Neuronal stem cell (in vitro differentiated cells): ENCODE results near the gene MYO5A.

ENCODE experiments used
- DNase-seq: peaks from one replicate; pipeline ENCODE4 v3.0.0-alpha.2; 2013; ENCODE audit warnings: low spot score
- H2AFZ ChIP-seq: one replicate; pipeline ENCODE4 v1.6.1; 2013; ENCODE audit warnings: mild to moderate bottlenecking, low read length, inconsistent platforms
- H2AK5ac ChIP-seq: 2 replicates; pipeline ENCODE4 v1.6.1; 2013; ENCODE audit warnings: low read depth, mild to moderate bottlenecking, inconsistent platforms, low read length, moderate library complexity, mixed read lengths
- H2BK120ac ChIP-seq: 2 replicates; pipeline ENCODE4 v1.6.1; 2013; ENCODE audit warnings: low read depth, mild to moderate bottlenecking, inconsistent platforms, low read length, moderate library complexity, mixed read lengths
- H2BK12ac ChIP-seq: one replicate; pipeline ENCODE4 v1.6.1; 2013; ENCODE audit warnings: low read length, inconsistent platforms
- H2BK15ac ChIP-seq: 2 replicates; pipeline ENCODE4 v1.6.1; 2013; ENCODE audit warnings: mild to moderate bottlenecking, low read length, inconsistent platforms, mixed read lengths
- H2BK5ac ChIP-seq: one replicate; pipeline ENCODE4 v1.6.1; 2013; ENCODE audit warnings: inconsistent platforms, mild to moderate bottlenecking, low read length, moderate library complexity
- H3K14ac ChIP-seq: one replicate; pipeline ENCODE4 v1.6.1; 2013; ENCODE audit warnings: low read length, inconsistent platforms
- H3K18ac ChIP-seq: 2 replicates; pipeline ENCODE4 v1.6.1; 2013; ENCODE audit warnings: low read length, inconsistent platforms
- H3K23ac ChIP-seq: 2 replicates; pipeline ENCODE4 v1.6.1; 2013; ENCODE audit warnings: low read depth, mild to moderate bottlenecking, mixed read lengths, low read length, inconsistent platforms; ENCODE audit not compliant: poor library complexity
- H3K27ac ChIP-seq: replicated peaks from 3 replicates; pipeline ENCODE4 v1.5.1; 2013; ENCODE audit warnings: low read length, inconsistent platforms
- H3K27me3 ChIP-seq, 3 experiments: 2 replicates each; pipeline ENCODE4 v1.6.1; 2013; ENCODE audit warnings: low read length in 3 of 3, mild to moderate bottlenecking in 2 of 3, inconsistent platforms in 1 of 3, low read depth in 1 of 3, mixed read lengths in 1 of 3, moderate library complexity in 1 of 3; ENCODE audit not compliant: control insufficient read depth in 3 of 3, insufficient read depth in 3 of 3
- H3K36me3 ChIP-seq, 2 donors: replicated peaks in 1 of 2; 2 replicates each; pipeline ENCODE4 v1.6.1; 2013; ENCODE audit warnings: low read length in 2 of 2; ENCODE audit not compliant: control insufficient read depth in 2 of 2, insufficient read depth in 2 of 2
- H3K4ac ChIP-seq: 2 replicates; pipeline ENCODE4 v1.6.1; 2013; ENCODE audit warnings: inconsistent platforms, mild to moderate bottlenecking, low read length, moderate library complexity
- H3K4me1 ChIP-seq, 2 donors: 1 replicate in 1 of 2; 2 replicates in 1 of 2; pipeline ENCODE4 v1.6.1; 2013; ENCODE audit warnings: low read length in 2 of 2, low read depth in 1 of 2; ENCODE audit not compliant: control insufficient read depth in 2 of 2, insufficient read depth in 1 of 2
- H3K4me2 ChIP-seq: one replicate; pipeline ENCODE4 v1.6.1; 2013; ENCODE audit warnings: mild to moderate bottlenecking, low read length, inconsistent platforms; ENCODE audit not compliant: insufficient read depth, poor library complexity, severe bottlenecking
- H3K4me3 ChIP-seq, 2 donors: 2 replicates each; pipeline ENCODE4 v1.5.1; 2013; ENCODE audit warnings: low read length in 2 of 2, mild to moderate bottlenecking in 2 of 2, inconsistent platforms in 1 of 2, moderate library complexity in 1 of 2
- H3K79me1 ChIP-seq: one replicate; pipeline ENCODE4 v1.6.1; 2013; ENCODE audit warnings: low read depth, mild to moderate bottlenecking, inconsistent platforms, low read length, moderate library complexity
- H3K9ac ChIP-seq: one replicate; pipeline ENCODE4 v1.6.1; 2013; ENCODE audit warnings: mild to moderate bottlenecking, low read depth, low read length, inconsistent platforms; ENCODE audit not compliant: poor library complexity
- H3K9me3 ChIP-seq, 2 donors: replicated peaks in 1 of 2; 2 replicates each; pipeline versions ENCODE3 to v1.6.1; 2013; ENCODE audit warnings: low read length in 2 of 2, mild to moderate bottlenecking in 2 of 2, inconsistent platforms in 1 of 2, low read depth in 1 of 2, mixed read lengths in 1 of 2, moderate library complexity in 1 of 2; ENCODE audit not compliant: control insufficient read depth in 2 of 2, insufficient read depth in 1 of 2
- H4K8ac ChIP-seq: one replicate; pipeline ENCODE4 v1.6.1; 2013; ENCODE audit warnings: low read depth, mild to moderate bottlenecking, inconsistent platforms, low read length, moderate library complexity
- H4K91ac ChIP-seq: one replicate; pipeline ENCODE4 v1.6.1; 2013; ENCODE audit warnings: low read length, low read depth, mild to moderate bottlenecking, inconsistent platforms; ENCODE audit not compliant: poor library complexity
- WGBS, 2 donors: extraction: QIAGEN DNeasy Blood & Tissue Kit; methylation state at CpG; one replicate each; pipeline ENCODE4 v1.1.7; 2013; ENCODE audit warnings: missing lambda C conversion rate in 2 of 2, mixed read lengths in 1 of 2; ENCODE audit not compliant: insufficient read length in 2 of 2, insufficient replicate concordance in 1 of 2; ENCODE audit errors: extremely low coverage in 2 of 2; 5-methylcytosine and 5-hydroxymethylcytosine counted together

Gene MYO5A

GRCh38 chr15:52294881-52295420 lies 233.7 kb downstream of the MYO5A start:
- H4K8ac ChIP-seq, result no peak overlapping the region
- peak overlapping the region; percentile 97 for H2AFZ ChIP-seq
- H2BK120ac ChIP-seq, result peak overlapping the region; percentile 51
- H2BK12ac ChIP-seq, result no peak overlapping the region
- no peaks in the 10 kb centered on the region for H3K79me1 ChIP-seq
- H2BK15ac ChIP-seq, result no peak overlapping the region
- no peaks in the 10 kb centered on the region for H3K9me3 ChIP-seq
- no peak overlapping the region for H3K14ac ChIP-seq
- H3K27me3 ChIP-seq, result no peaks in the 10 kb centered on the region
- H3K23ac ChIP-seq, result peak overlapping the region; percentile 86
- H2BK5ac ChIP-seq, result peak overlapping the region; percentile 83
- H3K4me1 ChIP-seq, result peaks cover 3 to 7% of the 10 kb centered on the region in 2 donors
- H3K36me3 ChIP-seq, result no peaks in the 10 kb centered on the region
- H3K4me3 ChIP-seq, result peak overlapping the region; percentile 59 to 85
- H3K18ac ChIP-seq, result peak overlapping the region; percentile 97
- no CpG with 5 or more reads among the region's 32 CpGs for WGBS, 2 donors
- H3K4me2 ChIP-seq, result peak overlapping the region; percentile 93
- H3K4ac ChIP-seq, result no peak overlapping the region
- H3K27ac ChIP-seq, result no peak overlapping the region
- H3K9ac ChIP-seq, result peak overlapping the region; percentile 90
- H4K91ac ChIP-seq, result peak overlapping the region; percentile 86
- DNase-seq, result no peak
- H2AK5ac ChIP-seq, result peak overlapping the region; percentile 78

GRCh38 chr15:52292780-52293392 lies 235.8 kb downstream of the MYO5A start:
- Histone ChIP-seq H3K4me2 (no peak overlapping the region), H3K27ac (no peak overlapping the region), H2AFZ (no peak overlapping the region), H3K79me1 (peaks cover 3% of the 10 kb centered on the region), H3K9me3 (peaks cover 2 to 7% of the 10 kb centered on the region in 2 donors), H3K4me3 (no peak overlapping the region), H3K23ac (no peak overlapping the region), H4K8ac (no peak overlapping the region), H2BK120ac (no peak overlapping the region), H3K18ac (no peak overlapping the region), H2BK15ac (no peak overlapping the region), H2AK5ac (no peak overlapping the region), H2BK5ac (no peak overlapping the region), H3K27me3 (no peaks in the 10 kb centered on the region), H2BK12ac (no peak overlapping the region), H4K91ac (no peak overlapping the region), H3K14ac (no peak overlapping the region), H3K9ac (peak overlapping the region; percentile 5), H3K36me3 (no peaks in the 10 kb centered on the region), H3K4ac (no peak overlapping the region), H3K4me1 (peaks cover 10 to 24% of the 10 kb centered on the region in 2 donors)
- no CpG with 5 or more reads among the region's 7 CpGs for WGBS, 2 donors
- DNase-seq, result no peak

- H3K4me1 ChIP-seq, result peaks cover 10 to 24% of the 10 kb centered on the region in 2 donors
- no peak overlapping the region for H3K4ac ChIP-seq
- DNase-seq, result no peak
- WGBS, 2 donors, result no CpG with 5 or more reads among the region's 4 CpGs
- no peak overlapping the region for H3K23ac ChIP-seq
- H3K18ac ChIP-seq, result no peak overlapping the region
- H3K27me3 ChIP-seq, result no peaks in the 10 kb centered on the region
- no peak overlapping the region for H2AK5ac ChIP-seq
- H2BK15ac ChIP-seq, result no peak overlapping the region
- no peak overlapping the region for H2AFZ ChIP-seq
- no peak overlapping the region for H3K4me2 ChIP-seq
- no peaks in the 10 kb centered on the region for H3K36me3 ChIP-seq
- H4K91ac ChIP-seq, result no peak overlapping the region
- peaks cover 3% of the 10 kb centered on the region for H3K79me1 ChIP-seq
- no peak overlapping the region for H3K14ac ChIP-seq
- no peak overlapping the region for H2BK120ac ChIP-seq
- H4K8ac ChIP-seq, result no peak overlapping the region
- no peak overlapping the region for H3K9ac ChIP-seq
- H2BK12ac ChIP-seq, result no peak overlapping the region
- H3K9me3 ChIP-seq, result peaks cover 5 to 7% of the 10 kb centered on the region in 2 donors
- H2BK5ac ChIP-seq, result no peak overlapping the region
- no peak overlapping the region for H3K4me3 ChIP-seq
- H3K27ac ChIP-seq, result no peak overlapping the region
Observed at GRCh38 chr15:52291204-52291603, 237.5 kb downstream of the MYO5A start.

- H3K4me1 ChIP-seq, result peaks cover 10 to 24% of the 10 kb centered on the region in 2 donors
- H3K4ac ChIP-seq, result no peak overlapping the region
- H3K18ac ChIP-seq, result no peak overlapping the region
- H3K9me3 ChIP-seq, result peaks cover 5 to 7% of the 10 kb centered on the region in 2 donors
- no peak overlapping the region for H4K91ac ChIP-seq
- H2BK120ac ChIP-seq, result no peak overlapping the region
- no peak overlapping the region for H4K8ac ChIP-seq
- no peaks in the 10 kb centered on the region for H3K36me3 ChIP-seq
- no peak overlapping the region for H2BK5ac ChIP-seq
- H3K4me3 ChIP-seq, result no peak overlapping the region
- WGBS, 2 donors, result no CpG with 5 or more reads among the region's 3 CpGs
- no peaks in the 10 kb centered on the region for H3K27me3 ChIP-seq
- H2BK15ac ChIP-seq, result no peak overlapping the region
- H3K23ac ChIP-seq, result no peak overlapping the region
- no peak overlapping the region for H3K27ac ChIP-seq
- H3K4me2 ChIP-seq, result no peak overlapping the region
- peaks cover 3% of the 10 kb centered on the region for H3K79me1 ChIP-seq
- no peak overlapping the region for H3K14ac ChIP-seq
- no peak overlapping the region for H3K9ac ChIP-seq
- H2AFZ ChIP-seq, result no peak overlapping the region
- H2AK5ac ChIP-seq, result no peak overlapping the region
- no peak overlapping the region for H2BK12ac ChIP-seq
- DNase-seq, result no peak
Observed at GRCh38 chr15:52290800-52291199, 237.9 kb downstream of the MYO5A start.
